H1 (cell line): Measurements from ENCODE around the gene PPM1G. TPM values are rescaled to one million over a fixed set of nuclear protein-coding genes. Genes with fewer than 3 reads are reported as not detected.

Experiments
- CHD2 ChIP-seq: IDR thresholded peaks from 2 replicates; pipeline ENCODE4 v1.6.1; 2012; ENCODE audit warnings: low read length, improper control_type of control experiment
- HDAC6 ChIP-seq: IDR thresholded peaks from one replicate; pipeline ENCODE4 v1.7.1; 2012; ENCODE audit warnings: low read depth, mild to moderate bottlenecking, inconsistent platforms, low read length, moderate library complexity
- NRF1 ChIP-seq: IDR thresholded peaks from 2 replicates; pipeline ENCODE4 v1.6.1; 2011; ENCODE audit warnings: mild to moderate bottlenecking, low read depth, low read length, improper control_type of control experiment
- RXRA ChIP-seq: IDR thresholded peaks from 2 replicates; pipeline ENCODE4 v1.6.1; 2011; ENCODE audit warnings: low read depth, mild to moderate bottlenecking, low read length, moderate library complexity; ENCODE audit not compliant: insufficient read depth
- SP2 ChIP-seq: IDR thresholded peaks from 2 replicates; pipeline ENCODE4 v1.6.1; 2012; ENCODE audit warnings: mild to moderate bottlenecking, low read length, inconsistent platforms
- polyA plus RNA-seq, 7 experiments: library from polyadenylated mRNA; depleted of rRNA in 3 of 7; stranded (reverse) in 5 of 7; unstranded in 2 of 7; fragments of >200 nt in 5 of 7; fragments of 200-250 nt in 2 of 7; gene quantifications; 1 replicate in 5 of 7; 2 replicates in 1 of 7; 4 replicates in 1 of 7; pipeline versions ENCODE4 v1.2.1 to v1.2.3, GENCODE V29; 2011 to 2013; ENCODE audit warnings: missing spikeins in 2 of 7, mixed read lengths in 2 of 7
- total RNA-seq: library from RNA; stranded (reverse); fragmentation: NEBNext Ultra II Directional; extraction: Animal tissue kit (Norgen Biotek cat#: 25700); gene quantifications from 2 replicates; pipeline ENCODE4 v1.2.1, GENCODE V29; 2021

The PPM1G gene
- total and polyA plus RNA-seq, 2 of the 8 experiments (the other 6 are each of a cell fraction or from before 2014, with no cell fraction given) = 73.3 to 203 TPM

- TF ChIP-seq HDAC6 = no peak
- TF ChIP-seq NRF1 = no peak
- no peak for TF ChIP-seq SP2
- TF ChIP-seq CHD2 = no peak
- TF ChIP-seq RXRA = no peak
Measured at GRCh38 chr2:27393225-27393624, 16.2 kb downstream of the PPM1G start (continued).
